Kidney capillary endothelial cell (primary cell): Measurements from ENCODE around the gene RETREG1.
"Not testable (repeated sequence)": the region's sequence is repeated elsewhere in the genome, so short reads cannot be mapped to it uniquely, and the experiment has no call there.

Experiments used
- DNase-seq: peaks from one replicate; pipeline ENCODE4 v3.0.0-alpha.2; 2018; ENCODE audit warnings: low spot score

The RETREG1 gene

DNA sequence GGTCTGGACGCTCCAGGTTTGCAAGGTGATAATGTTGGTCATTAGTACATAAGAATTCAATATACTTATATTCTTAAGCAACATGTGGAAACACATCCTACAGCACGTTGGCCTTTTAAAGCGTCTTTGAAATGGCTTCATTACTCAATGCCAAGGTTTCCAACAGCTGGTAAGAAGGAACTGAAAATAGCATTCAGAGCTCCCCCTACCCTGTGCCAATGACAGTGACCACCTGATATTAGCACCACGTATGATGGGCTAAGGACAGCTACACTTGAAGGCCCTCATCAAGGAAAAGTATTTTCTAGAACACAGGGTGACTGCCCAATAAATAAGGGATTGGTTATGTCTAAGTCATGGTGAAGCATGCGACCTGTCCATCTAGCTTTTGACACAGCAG is 161.1 kb downstream of the RETREG1 start:
- no peak for DNase-seq

DNA sequence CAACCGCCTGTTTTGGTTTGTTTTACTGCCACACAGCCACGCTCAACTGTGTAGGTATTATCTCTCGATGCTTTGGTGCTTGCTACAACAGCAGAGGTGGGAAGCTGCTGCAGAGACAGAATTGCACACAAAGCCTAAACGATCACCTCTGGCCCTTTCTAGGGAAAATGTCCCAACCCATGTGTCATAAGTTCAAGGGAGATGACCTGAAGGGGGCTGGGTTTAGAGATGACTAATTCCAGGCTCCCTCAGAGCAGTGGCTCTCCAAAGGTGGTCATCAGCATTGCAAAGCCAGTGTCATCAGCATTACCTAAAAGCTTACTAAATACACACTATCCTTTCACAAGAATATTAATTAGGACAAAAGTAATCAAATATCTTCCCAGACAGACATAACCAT is 162.1 kb downstream of the RETREG1 start:
- no peak for DNase-seq

- DNase-seq = no peak
These were observed 163.2 kb downstream of the RETREG1 start for GRCh38 chr5:16453609-16454008.

DNA sequence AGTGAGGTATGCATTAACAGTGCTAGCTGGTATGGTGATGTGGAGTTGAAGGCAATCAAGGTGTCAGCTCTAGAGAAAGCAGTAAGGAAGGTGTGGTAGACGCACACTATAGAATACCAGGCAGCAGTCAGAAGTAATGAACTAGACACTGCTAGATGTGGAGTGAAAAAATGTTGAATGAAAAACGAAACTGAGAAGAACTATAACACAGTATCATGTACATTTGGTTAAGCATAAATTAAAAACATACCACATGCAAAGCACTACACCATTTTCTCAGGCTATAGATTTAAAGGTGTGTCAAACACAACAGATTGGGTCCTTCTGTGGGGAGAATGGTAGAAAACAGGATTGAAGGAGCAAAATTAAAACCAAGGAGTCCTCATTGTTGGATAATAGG is 166.6 kb downstream of the RETREG1 start:
- DNase-seq = no peak

DNA sequence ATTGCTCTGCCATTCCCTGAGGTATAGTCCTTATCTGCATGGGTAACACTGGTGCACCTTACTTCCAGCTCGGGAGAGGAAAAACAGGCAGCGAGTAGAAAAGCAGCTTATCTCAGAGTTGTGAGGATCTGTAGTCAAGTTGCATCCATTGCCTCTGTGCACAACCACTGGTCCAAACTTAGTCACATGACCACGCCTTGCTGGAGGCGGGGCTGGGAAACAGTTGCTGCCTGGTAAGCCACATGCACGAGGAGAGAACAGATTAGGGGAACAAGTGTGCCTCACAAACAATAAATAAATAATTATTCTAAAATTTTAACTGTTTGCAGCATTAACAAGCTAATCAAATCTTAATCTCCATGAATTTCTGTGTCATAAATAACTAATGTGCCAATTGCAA is 169.8 kb downstream of the RETREG1 start:
- no peak for DNase-seq

DNA sequence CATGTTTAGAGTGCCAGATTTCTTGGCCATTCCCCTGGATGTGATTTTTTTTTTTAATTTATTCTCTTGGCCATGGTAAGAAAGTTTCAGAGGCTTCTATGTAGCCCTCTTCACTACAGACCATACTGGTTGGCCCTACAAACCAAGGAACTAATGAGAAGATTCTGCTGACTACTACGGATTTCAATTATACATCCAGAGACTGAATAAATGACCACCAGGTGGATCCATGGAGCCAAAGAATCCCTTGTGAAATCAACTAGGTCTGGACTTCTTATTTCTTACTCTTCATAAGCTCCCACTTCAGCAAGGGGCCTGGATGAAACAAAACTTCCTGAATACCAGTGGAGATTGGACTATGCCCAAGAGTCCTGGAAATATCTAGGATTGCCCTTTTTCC is 178.8 kb downstream of the RETREG1 start:
- no peak for DNase-seq

GRCh38 chr5:16436065-16436682 is 180.6 kb downstream of the RETREG1 start:
- not testable (repeated sequence) for DNase-seq

- no peak for DNase-seq
These were observed 185.3 kb downstream of the RETREG1 start for GRCh38 chr5:16431490-16431889.

GRCh38 chr5:16430349-16431089 is 186.3 kb downstream of the RETREG1 start:
- no peak for DNase-seq

- no peak for DNase-seq
These were observed 188.4 kb downstream of the RETREG1 start for GRCh38 chr5:16428359-16428758.

DNA sequence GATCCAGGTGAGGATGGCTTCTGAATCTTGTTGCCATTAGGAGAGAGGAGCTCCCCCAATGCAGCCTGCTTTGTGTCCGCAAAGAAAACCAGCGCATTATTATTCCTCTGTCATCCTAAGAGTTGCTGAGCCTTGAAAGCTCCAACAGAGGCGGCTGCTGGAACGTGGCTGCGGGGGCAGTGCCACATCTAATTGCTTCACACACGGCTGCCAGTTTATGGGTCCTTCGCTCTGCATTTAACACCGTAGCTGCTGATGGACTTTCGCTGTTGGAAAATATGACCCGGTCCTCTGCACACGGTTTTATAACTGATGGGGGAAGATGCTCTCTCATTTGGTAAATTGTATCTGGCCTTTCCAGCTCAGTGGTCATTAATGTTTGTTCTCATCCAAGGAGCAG is 189.2 kb downstream of the RETREG1 start:
- no peak for DNase-seq
